DOHH2 (cell line): ENCODE measurements around the gene CYB5A.

ENCODE experiments used
- H3F3A ChIP-seq: fragments of 200-600 bp; sonication (generic), shearing (Covaris generic); 2 replicates; pipeline ENCODE4 v1.6.0; 2016; ENCODE audit warnings: antibody characterized with exemption, mild to moderate bottlenecking; ENCODE audit not compliant: control insufficient read depth, insufficient read depth
- H3K27ac ChIP-seq: fragments of 200-600 bp; sonication (generic); 2 replicates; pipeline ENCODE4 v1.5.1; 2014; ENCODE audit warnings: low read depth, mild to moderate bottlenecking, low read length, moderate library complexity
- H3K27me3 ChIP-seq: fragments of 200-600 bp; sonication (generic); 2 replicates; pipeline ENCODE4 v1.6.1; 2014; ENCODE audit warnings: mild to moderate bottlenecking, low read length, mixed read lengths; ENCODE audit not compliant: control insufficient read depth
- H3K36me3 ChIP-seq: fragments of 200-600 bp; sonication (generic); 2 replicates; pipeline ENCODE4 v1.6.1; 2014; ENCODE audit warnings: mild to moderate bottlenecking, low read length, moderate library complexity, mixed read lengths; ENCODE audit not compliant: control insufficient read depth
- H3K4me1 ChIP-seq: fragments of 200-600 bp; sonication (generic); 2 replicates; pipeline ENCODE4 v1.6.1; 2014; ENCODE audit warnings: mild to moderate bottlenecking, low read length, mixed read lengths; ENCODE audit not compliant: control insufficient read depth
- H3K4me2 ChIP-seq: fragments of 200-600 bp; sonication (generic); 2 replicates; pipeline ENCODE4 v1.6.0; 2014; ENCODE audit warnings: mild to moderate bottlenecking, low read length, moderate library complexity
- H3K4me3 ChIP-seq: fragments of 200-600 bp; sonication (generic); 2 replicates; pipeline ENCODE4 v1.5.1; 2014; ENCODE audit warnings: mild to moderate bottlenecking, low read length, mixed read lengths
- H3K79me2 ChIP-seq: fragments of 200-600 bp; sonication (generic); 2 replicates; pipeline ENCODE4 v1.6.1; 2014; ENCODE audit warnings: mild to moderate bottlenecking, low read length, mixed read lengths; ENCODE audit not compliant: control insufficient read depth
- H3K9me2 ChIP-seq: fragments of 200-600 bp; sonication (generic); replicated peaks from 2 replicates; pipeline ENCODE4 v1.6.1; 2014; ENCODE audit warnings: mild to moderate bottlenecking, low read length, mixed read lengths; ENCODE audit not compliant: control insufficient read depth
- H3K9me3 ChIP-seq: fragments of 200-600 bp; sonication (generic); 2 replicates; pipeline ENCODE4 v1.6.1; 2014; ENCODE audit warnings: antibody characterized with exemption, low read length, mixed read lengths; ENCODE audit not compliant: control insufficient read depth, insufficient read depth
- H4K20me1 ChIP-seq: fragments of 200-600 bp; sonication (generic); 2 replicates; pipeline ENCODE4 v1.6.0; 2014; ENCODE audit warnings: low read depth, mild to moderate bottlenecking, antibody characterized with exemption, low read length, moderate library complexity; ENCODE audit not compliant: control insufficient read depth, insufficient read depth
- EZH2phosphoT487 ChIP-seq: fragments of 200-600 bp; sonication (generic); IDR thresholded peaks from 2 replicates; pipeline ENCODE4 v1.6.1; 2017; ENCODE audit warnings: borderline replicate concordance, mild to moderate bottlenecking, antibody characterized with exemption, low read length, moderate library complexity, mixed read lengths
- TF ChIP-seq, protein P1 (sequence below): fragments of 200-600 bp; sonication (generic); IDR thresholded peaks from one replicate; pipeline ENCODE4 v1.5.1; 2014; ENCODE audit warnings: antibody characterized with exemption, mild to moderate bottlenecking, low read depth, low read length; ENCODE audit not compliant: poor library complexity, severe bottlenecking

The CYB5A gene

DNA sequence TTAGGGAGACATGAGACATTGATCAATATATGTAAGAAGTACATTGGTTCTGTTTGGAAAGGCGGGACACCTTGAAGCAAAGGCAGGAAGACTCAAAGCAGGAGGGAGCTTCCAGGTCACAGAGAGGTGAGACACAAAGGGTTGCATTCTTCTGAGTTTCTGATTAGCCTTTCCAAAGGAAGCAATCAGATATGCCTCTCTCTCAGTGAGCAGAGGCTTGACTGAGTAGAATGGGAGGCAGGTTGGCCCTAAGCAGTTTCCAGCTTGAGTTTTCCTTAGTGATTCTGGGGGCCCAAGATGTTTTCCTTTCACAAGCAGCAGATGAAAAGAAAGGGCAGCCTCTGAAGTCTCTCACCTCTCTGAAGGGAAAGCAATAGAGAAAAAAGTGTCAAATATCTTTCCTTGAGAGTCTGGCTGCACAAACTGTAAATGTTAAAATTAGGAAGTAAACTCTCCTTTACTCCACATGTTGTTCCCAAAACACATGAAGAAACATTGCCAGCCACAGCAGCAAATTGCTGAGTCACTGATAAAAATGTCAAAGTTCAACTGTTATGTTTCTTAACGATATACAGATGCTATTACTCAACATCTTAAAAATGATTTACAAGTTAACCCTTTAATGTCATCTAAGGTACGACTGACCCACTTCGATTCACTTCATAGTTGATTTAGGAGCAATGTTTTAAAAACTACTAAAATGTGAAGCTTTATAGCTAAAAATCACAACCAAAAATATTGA is 40.3 kb downstream of the CYB5A start:
- no peaks in the 10 kb centered on the region for H4K20me1 ChIP-seq
- TF ChIP-seq, protein P1, sequence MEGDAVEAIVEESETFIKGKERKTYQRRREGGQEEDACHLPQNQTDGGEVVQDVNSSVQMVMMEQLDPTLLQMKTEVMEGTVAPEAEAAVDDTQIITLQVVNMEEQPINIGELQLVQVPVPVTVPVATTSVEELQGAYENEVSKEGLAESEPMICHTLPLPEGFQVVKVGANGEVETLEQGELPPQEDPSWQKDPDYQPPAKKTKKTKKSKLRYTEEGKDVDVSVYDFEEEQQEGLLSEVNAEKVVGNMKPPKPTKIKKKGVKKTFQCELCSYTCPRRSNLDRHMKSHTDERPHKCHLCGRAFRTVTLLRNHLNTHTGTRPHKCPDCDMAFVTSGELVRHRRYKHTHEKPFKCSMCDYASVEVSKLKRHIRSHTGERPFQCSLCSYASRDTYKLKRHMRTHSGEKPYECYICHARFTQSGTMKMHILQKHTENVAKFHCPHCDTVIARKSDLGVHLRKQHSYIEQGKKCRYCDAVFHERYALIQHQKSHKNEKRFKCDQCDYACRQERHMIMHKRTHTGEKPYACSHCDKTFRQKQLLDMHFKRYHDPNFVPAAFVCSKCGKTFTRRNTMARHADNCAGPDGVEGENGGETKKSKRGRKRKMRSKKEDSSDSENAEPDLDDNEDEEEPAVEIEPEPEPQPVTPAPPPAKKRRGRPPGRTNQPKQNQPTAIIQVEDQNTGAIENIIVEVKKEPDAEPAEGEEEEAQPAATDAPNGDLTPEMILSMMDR: no peak
- TF ChIP-seq EZH2phosphoT487: no peak
- no peaks in the 10 kb centered on the region for H3K27me3 ChIP-seq
- H3K27ac ChIP-seq: no peak overlapping the region
- H3K9me2 ChIP-seq: no peaks in the 10 kb centered on the region
- H3K4me1 ChIP-seq: peaks cover 6% of the 10 kb centered on the region; the same call in 1 of the 2 replicates
- H3K79me2 ChIP-seq: no peaks in the 10 kb centered on the region
- H3K4me3 ChIP-seq: no peak overlapping the region
- no peaks in the 10 kb centered on the region for H3F3A ChIP-seq
- no peak overlapping the region for H3K4me2 ChIP-seq
- H3K9me3 ChIP-seq: no peaks in the 10 kb centered on the region
- no peaks in the 10 kb centered on the region for H3K36me3 ChIP-seq

DNA sequence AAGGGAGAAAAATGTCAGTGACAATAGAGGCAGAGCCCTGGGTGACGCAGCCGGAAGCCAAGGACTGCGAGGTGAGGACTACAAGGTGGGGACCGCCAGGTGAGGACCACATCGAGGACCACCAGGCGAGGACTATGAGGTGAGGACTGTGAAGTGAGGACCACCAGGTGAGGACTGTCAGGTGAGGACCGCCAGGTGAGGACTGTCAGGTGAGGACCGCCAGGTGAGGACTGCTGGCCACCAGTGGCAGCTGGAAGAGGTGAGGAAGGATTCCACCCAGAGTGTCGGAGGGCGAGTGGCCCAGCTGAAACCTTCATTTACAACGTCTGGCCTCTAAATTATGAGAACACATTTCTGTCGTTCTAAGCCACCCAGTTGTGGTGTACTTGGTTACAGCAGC is 41.6 kb downstream of the CYB5A start:
- TF ChIP-seq, protein P1: no peak
- TF ChIP-seq EZH2phosphoT487: no peak
- no peak overlapping the region for H3K4me3 ChIP-seq
- H3K9me3 ChIP-seq: no peaks in the 10 kb centered on the region
- H3K27ac ChIP-seq: no peak overlapping the region
- H3K4me2 ChIP-seq: no peak overlapping the region
- peaks cover 6% of the 10 kb centered on the region; the same call in 1 of the 2 replicates for H3K4me1 ChIP-seq
- no peaks in the 10 kb centered on the region for H3F3A ChIP-seq
- no peaks in the 10 kb centered on the region for H3K9me2 ChIP-seq
- no peaks in the 10 kb centered on the region for H3K27me3 ChIP-seq
- no peaks in the 10 kb centered on the region for H4K20me1 ChIP-seq
- no peaks in the 10 kb centered on the region for H3K36me3 ChIP-seq
- no peaks in the 10 kb centered on the region for H3K79me2 ChIP-seq

DNA sequence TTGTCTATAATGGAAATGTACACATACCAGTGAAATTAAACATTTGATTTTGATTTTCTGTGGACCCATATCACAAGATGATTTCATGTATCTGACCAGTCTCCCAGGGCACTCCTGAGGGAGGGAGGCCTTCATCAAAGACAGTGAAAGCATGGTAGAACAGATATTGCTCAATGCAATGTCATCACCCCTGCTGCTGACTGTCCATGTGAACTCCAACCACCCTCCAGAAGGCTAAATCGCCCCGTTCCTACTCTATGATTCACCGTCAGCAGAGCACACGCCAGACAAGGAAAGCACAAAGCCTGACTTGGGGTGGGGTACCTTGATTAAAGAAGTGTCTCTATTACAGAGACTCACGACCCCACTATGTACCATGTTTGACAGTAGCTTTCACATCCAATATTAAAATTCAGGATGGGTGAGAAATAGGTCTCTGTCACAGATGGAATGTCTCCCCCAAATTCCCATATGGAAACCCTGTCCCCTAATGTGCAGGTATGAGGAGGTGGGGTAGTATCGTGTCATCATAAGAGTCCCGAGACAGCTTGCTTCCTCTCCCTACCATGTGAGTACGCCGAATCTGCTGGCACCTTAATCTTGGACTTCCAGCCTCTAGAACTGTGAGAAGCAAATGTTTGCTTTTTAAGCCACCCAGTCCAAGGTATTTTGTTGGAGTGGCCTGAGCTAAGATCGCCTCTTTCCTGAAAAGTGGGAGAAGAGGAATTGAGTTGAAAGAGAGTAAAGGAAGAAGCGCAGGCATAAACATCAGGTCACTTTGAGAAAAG is 42.4 kb downstream of the CYB5A start:
- no peak overlapping the region for H3K4me2 ChIP-seq
- H3K27me3 ChIP-seq: no peaks in the 10 kb centered on the region
- H3K27ac ChIP-seq: no peak overlapping the region

More for the DNA sequence above, 42.4 kb downstream of the CYB5A start:
- Histone ChIP-seq H3K79me2 (no peaks in the 10 kb centered on the region), H3K4me3 (no peak overlapping the region), H3F3A (no peaks in the 10 kb centered on the region), H3K9me2 (no peaks in the 10 kb centered on the region), H3K4me1 (peaks cover 6% of the 10 kb centered on the region; the same call in 1 of the 2 replicates), H4K20me1 (no peaks in the 10 kb centered on the region), H3K36me3 (no peaks in the 10 kb centered on the region), H3K9me3 (no peaks in the 10 kb centered on the region)
- TF ChIP-seq, protein P1: no peak
- TF ChIP-seq EZH2phosphoT487: no peak
